Muscle layer of colon (tissue), 2 donors: ENCODE data around the gene ZDHHC8.

ENCODE experiments used
- H3K27ac ChIP-seq: one replicate; pipeline ENCODE4 v1.7.0; 2013; ENCODE audit warnings: low read depth, mild to moderate bottlenecking, low read length, moderate library complexity
- H3K27me3 ChIP-seq, 2 donors: one replicate each; pipeline ENCODE4 v1.7.0; 2013; ENCODE audit warnings: low read length in 2 of 2, mild to moderate bottlenecking in 2 of 2; ENCODE audit not compliant: insufficient read depth in 2 of 2, control insufficient read depth in 1 of 2
- H3K36me3 ChIP-seq: one replicate; pipeline ENCODE4 v1.7.0; 2013; ENCODE audit warnings: mild to moderate bottlenecking, low read length; ENCODE audit not compliant: insufficient read depth
- H3K4me1 ChIP-seq: one replicate; pipeline ENCODE4 v1.7.0; 2013; ENCODE audit warnings: mild to moderate bottlenecking, low read length; ENCODE audit not compliant: insufficient read depth
- H3K4me3 ChIP-seq, 2 donors: one replicate each; pipeline ENCODE4 v1.7.0; 2013; ENCODE audit warnings: low read length in 2 of 2, low read depth in 1 of 2, mild to moderate bottlenecking in 1 of 2, moderate library complexity in 1 of 2
- H3K9ac ChIP-seq: one replicate; pipeline ENCODE4 v1.7.0; 2013; ENCODE audit warnings: low read length
- H3K9me3 ChIP-seq: one replicate; pipeline ENCODE4 v1.7.0; 2013; ENCODE audit warnings: mild to moderate bottlenecking, low read length
- donor health status: abdominal sarcoma.
- donor health status: Adenocarcinoma of cecum.

ZDHHC8 gene

DNA sequence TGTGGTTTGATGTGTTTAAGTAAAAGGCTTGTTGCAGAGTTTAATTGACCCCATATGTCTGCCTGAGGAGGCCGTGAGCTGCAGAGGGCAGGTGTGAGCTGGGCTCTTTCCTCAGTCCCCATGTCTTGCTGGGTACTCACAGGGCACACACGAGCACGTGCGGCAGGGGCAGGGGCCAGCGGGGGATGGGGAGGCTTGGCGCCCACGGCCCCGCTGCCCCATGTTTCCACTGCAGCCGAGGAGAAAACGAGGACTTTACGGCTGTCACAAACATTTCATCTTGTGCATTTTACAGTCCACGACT lies 43.9 kb downstream of the ZDHHC8 start:
- Histone ChIP-seq H3K9ac (no peak overlapping the region), H3K36me3 (no peaks in the 10 kb centered on the region), H3K4me3 (no peak overlapping the region), H3K27ac (no peak overlapping the region), H3K4me1 (no peaks in the 10 kb centered on the region), H3K9me3 (no peaks in the 10 kb centered on the region), H3K27me3 (no peaks in the 10 kb centered on the region)

DNA sequence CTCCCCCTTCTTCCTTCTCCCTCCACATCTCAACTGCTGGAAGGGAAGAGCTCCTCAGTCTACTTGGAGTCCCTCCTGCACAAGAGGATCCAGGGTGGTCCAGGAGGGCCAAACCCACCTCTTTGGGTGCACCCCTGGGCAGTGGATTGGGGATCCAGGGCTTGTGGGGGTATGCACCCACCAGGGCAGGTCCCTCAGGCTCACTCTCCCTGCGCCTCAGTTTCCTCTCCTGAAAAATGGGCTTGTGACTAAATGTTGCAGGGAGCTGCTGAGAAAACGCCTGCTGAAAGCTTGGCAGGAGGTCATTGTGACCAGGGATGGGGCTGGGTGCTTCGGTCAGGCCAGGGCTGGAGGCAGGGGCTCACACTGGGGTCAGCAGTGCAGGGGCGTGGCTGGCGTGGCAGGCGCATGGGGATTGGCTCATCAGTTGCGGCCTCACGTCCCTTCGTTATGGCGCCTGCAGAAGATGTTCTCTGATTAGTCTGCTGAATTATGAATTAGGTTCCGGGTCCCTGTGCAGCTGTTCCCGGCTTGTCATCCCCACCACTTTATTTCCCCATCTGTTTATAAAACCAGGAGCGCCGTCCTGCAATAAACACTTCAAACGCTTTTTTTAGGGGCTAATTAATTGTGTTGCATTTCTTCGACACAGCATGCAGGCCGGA lies 44.9 kb downstream of the ZDHHC8 start:
- H3K27me3 ChIP-seq, result no peaks in the 10 kb centered on the region
- no peak overlapping the region for H3K27ac ChIP-seq
- no peak overlapping the region for H3K4me3 ChIP-seq
- H3K36me3 ChIP-seq, result no peaks in the 10 kb centered on the region
- no peaks in the 10 kb centered on the region for H3K4me1 ChIP-seq
- no peaks in the 10 kb centered on the region for H3K9me3 ChIP-seq
- H3K9ac ChIP-seq, result no peak overlapping the region

DNA sequence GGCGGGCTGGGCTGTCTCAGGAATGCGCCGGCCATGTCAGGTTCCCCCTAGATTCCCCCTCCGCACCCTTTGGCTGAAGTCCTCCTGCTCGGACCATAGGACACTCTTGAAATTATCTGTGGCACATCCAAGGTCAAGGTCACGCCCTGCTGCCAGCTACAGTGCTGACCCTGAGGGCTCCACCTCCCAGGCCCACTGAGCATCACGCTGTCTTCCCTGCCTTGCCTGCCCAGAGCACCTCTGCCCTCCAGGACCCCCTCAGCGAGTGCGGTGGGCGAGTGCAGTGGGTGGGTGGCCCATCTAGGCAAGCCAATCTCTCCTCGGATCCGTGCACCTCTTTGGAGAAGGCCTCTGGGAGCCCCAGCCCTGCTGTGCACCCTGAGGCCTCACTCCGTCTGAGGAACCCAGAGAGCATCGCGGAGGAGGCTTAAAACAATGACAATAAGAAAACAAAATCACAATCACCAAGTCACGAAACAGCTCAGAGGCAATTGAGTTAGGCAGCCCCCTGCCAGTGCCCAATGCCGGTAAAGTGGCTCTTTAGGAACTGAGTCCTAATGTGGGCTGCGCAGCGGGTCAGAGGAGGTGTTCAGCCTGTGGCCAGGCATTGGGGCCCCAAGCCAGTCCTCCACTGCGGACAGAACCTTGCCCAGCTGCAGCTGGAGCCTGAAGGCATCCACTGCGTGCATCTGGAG lies 45.8 kb downstream of the ZDHHC8 start:
- no peak overlapping the region for H3K27ac ChIP-seq
- H3K4me1 ChIP-seq, result no peaks in the 10 kb centered on the region
- H3K4me3 ChIP-seq, result no peak overlapping the region
- H3K27me3 ChIP-seq, result no peaks in the 10 kb centered on the region
- no peaks in the 10 kb centered on the region for H3K36me3 ChIP-seq
- H3K9ac ChIP-seq, result no peak overlapping the region
- H3K9me3 ChIP-seq, result no peaks in the 10 kb centered on the region

DNA sequence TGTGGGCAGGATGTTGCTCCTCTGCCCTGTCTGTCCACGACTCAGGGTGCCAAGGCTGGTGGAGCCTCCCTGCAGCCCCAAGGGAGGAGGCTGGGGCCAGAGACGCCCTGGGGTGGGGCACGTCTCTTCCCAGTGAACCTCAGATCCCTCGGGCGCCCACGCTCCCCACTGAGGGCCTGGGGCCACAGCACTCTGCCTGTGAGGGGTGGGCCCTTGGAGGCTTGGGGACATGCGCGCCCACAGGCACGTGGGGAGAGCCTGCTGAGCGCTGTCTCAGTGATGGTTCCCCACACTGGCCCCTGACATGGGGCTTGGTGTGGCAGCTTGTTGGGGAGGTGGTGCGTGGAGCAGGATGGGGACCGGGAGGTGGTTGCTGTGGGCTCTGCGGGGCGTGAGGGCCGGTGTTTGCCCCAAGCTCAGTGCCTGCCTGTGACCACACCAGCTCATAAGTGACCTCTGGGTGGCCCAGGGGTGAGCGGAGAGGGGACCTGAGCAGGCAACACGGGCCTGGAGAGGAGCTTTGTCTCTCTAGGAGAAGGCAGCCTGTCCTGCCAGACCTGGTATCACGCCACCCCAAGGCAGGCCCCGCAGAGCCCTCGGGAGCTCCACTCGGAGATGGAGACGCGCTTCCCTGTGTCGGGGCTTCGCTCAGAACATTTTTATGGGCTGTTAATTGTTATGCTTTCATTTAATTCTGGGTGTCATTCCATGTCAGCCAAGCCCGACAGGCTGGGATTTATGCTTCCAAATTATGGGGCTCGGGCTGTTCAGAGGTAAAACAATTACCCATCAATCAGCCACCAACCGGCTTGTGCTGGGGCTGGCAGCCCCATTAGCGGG lies 46.7 kb downstream of the ZDHHC8 start:
- Histone ChIP-seq H3K4me1 (no peaks in the 10 kb centered on the region), H3K27ac (no peak overlapping the region), H3K9me3 (no peaks in the 10 kb centered on the region)

DNA sequence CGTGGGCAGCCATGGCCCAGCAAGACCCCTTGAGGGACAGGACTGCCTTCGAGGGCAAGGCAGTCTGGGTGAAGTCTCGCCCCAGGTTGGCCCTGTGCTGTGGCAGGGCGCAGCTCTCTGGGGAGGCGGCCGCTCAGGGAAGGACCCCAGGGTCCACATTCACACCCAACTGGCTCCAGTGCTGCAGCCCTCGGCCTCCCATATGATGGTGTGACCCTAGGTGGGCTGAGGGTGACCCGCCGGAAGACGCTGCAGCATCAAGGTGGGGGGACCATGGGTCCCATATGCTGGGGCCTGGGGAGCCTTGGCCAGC lies 47.3 kb downstream of the ZDHHC8 start:
- Histone ChIP-seq H3K36me3 (no peaks in the 10 kb centered on the region), H3K27ac (no peak overlapping the region), H3K4me3 (no peak overlapping the region), H3K9me3 (no peaks in the 10 kb centered on the region), H3K4me1 (no peaks in the 10 kb centered on the region), H3K9ac (no peak overlapping the region), H3K27me3 (no peaks in the 10 kb centered on the region)

More for the DNA sequence above, 46.7 kb downstream of the ZDHHC8 start:
- Histone ChIP-seq H3K4me3 (no peak overlapping the region), H3K36me3 (no peaks in the 10 kb centered on the region), H3K9ac (no peak overlapping the region), H3K27me3 (no peaks in the 10 kb centered on the region)

DNA sequence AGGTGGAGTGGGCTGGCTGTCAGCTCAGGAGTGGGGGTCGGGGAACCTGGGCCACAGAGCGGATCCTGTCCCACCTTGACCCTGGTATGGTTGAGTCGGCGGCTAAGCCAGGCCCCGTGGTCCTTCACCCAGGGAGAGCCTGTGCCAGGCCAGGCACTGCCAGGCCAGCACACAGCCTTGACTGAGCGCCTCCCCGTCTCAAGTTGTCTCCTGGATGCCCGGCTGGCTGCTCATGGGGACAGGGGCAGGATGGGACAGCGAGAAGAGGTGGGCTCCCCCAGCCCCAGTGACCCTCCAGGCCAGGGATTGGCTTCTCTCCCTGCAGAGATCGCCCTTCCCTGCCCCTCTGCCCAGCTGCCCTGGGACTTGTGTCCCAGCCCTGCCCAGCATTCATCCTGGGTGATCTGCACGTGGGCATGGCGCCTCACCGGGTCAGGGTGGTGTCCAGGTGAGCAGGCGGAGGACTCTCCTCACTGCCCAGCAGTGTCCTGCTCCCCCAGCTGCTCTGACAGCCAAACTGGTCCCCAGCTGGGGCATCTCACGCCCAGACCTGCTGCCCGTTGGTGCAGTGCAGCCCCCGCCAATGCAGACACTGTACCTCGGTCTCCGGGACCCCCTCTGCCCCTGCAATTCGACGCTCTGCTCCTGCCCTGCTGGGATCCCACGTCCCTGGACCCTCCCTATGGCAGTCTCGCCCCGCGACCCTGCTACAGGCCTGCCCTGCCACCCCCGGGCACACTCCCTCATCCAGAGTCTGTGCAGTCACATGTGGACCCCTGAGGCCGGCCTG lies 48.0 kb downstream of the ZDHHC8 start:
- no peak overlapping the region for H3K27ac ChIP-seq
- no peaks in the 10 kb centered on the region for H3K9me3 ChIP-seq
- H3K36me3 ChIP-seq, result no peaks in the 10 kb centered on the region
- no peaks in the 10 kb centered on the region for H3K4me1 ChIP-seq
- no peak overlapping the region for H3K4me3 ChIP-seq
- no peak overlapping the region for H3K9ac ChIP-seq
- no peaks in the 10 kb centered on the region for H3K27me3 ChIP-seq

DNA sequence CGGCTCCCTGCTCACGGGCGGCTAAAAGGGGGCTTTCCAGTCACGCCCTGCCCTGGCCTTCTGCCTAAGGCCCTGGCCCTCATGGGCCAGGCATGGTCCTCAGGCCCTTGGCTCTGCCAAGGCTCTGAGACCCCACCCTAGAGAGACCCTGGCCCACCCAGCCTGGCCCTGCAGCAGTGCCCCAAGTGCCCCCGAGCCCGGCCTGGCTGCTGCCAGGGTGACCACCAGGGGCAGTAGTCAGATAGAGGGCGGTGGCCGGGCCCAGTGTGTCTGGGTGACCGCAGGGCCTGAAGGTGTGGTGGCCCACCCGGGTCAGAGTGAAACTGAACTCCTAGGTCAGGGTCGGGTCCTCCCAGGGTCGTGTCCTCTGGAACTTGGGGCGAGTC lies 48.6 kb downstream of the ZDHHC8 start:
- H3K4me3 ChIP-seq, result no peak overlapping the region
- no peak overlapping the region for H3K27ac ChIP-seq
- no peaks in the 10 kb centered on the region for H3K9me3 ChIP-seq
- H3K36me3 ChIP-seq, result no peaks in the 10 kb centered on the region
- H3K9ac ChIP-seq, result no peak overlapping the region
- H3K4me1 ChIP-seq, result no peaks in the 10 kb centered on the region
- H3K27me3 ChIP-seq, result peaks cover 0 to under 1% of the 10 kb centered on the region in 2 donors

DNA sequence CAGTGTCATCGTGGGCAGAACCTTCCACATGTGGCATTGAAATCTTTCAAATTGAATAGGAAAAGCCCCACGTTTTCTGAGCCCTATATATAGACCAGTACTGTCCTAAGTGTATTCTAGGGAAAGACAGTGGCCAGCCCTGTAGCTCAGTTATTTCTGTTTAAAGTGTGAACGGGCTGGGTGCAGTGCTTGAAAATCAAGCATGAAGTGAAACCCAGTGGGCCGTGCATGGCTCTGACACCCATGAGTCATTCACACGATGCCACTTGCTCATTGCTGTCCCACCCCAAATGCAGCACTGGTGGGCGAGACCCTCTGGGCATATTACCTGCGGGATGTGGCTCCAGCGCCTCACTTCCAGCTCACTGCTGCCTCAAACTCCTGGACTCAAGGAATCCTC lies 49.0 kb downstream of the ZDHHC8 start:
- Histone ChIP-seq H3K9me3 (no peaks in the 10 kb centered on the region), H3K9ac (no peak overlapping the region), H3K36me3 (no peaks in the 10 kb centered on the region), H3K27me3 (peaks cover 0 to 4% of the 10 kb centered on the region in 2 donors), H3K27ac (no peak overlapping the region), H3K4me1 (no peaks in the 10 kb centered on the region), H3K4me3 (no peak overlapping the region)

DNA sequence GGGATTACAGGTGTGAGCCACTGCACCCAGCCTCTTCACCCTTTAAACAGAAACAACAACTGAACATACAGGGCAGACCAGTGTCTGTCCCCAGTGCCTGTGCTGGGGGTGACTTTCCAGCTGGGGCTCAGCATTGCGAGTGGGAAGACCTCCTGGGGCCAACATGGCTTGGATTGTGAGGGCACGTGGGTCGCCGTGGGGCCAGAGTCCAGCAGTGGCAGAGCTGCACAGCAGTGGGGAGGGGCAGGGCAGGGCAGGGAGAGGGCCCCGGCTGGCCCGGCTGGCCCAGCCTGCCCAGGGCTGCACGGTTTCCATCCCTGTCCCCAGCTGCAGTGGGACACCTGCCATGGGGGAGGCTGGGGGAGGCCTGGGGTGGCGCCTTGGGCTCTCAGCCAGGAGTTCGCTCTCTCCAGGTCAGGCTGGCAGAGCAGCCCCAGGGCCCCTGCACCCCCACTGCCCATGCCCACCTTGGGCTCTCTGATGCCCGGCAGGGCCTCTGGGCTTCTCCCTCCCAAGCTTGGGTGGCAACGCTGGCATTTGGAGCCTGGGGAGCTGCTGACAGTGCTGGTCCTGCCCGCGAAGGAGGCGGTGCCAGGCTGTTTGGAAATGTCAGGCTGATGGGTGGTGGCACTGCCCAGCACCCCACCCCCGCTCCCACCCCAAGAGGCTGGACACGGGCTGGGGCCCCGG lies 49.7 kb downstream of the ZDHHC8 start:
- H3K27ac ChIP-seq, result no peak overlapping the region
- no peaks in the 10 kb centered on the region for H3K9me3 ChIP-seq
- H3K4me3 ChIP-seq, result no peak overlapping the region
- no peaks in the 10 kb centered on the region for H3K36me3 ChIP-seq
- H3K27me3 ChIP-seq, result peaks cover 0 to 5% of the 10 kb centered on the region in 2 donors
- H3K4me1 ChIP-seq, result no peaks in the 10 kb centered on the region
- no peak overlapping the region for H3K9ac ChIP-seq

DNA sequence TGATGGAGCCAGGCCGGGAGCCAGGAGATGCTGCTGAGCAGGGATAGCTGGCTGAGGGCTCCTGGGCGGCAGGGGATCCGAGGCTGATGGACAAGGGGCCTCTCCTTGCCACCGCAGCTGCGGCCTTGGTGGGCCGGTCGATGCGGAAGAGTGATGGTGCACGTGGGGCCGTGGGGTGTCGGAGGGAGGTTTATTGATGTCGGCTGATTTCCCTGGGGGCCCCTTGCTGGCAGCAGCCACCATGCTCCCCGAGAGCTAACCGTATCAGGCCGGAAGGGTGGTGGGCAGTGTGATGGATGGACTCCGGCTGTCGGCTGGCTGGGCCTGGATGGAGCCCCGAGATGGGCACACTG lies 50.3 kb downstream of the ZDHHC8 start:
- Histone ChIP-seq H3K4me3 (no peak overlapping the region), H3K27ac (no peak overlapping the region), H3K9me3 (no peaks in the 10 kb centered on the region), H3K9ac (no peak overlapping the region), H3K4me1 (no peaks in the 10 kb centered on the region), H3K36me3 (no peaks in the 10 kb centered on the region), H3K27me3 (peaks cover 0 to 5% of the 10 kb centered on the region in 2 donors)

DNA sequence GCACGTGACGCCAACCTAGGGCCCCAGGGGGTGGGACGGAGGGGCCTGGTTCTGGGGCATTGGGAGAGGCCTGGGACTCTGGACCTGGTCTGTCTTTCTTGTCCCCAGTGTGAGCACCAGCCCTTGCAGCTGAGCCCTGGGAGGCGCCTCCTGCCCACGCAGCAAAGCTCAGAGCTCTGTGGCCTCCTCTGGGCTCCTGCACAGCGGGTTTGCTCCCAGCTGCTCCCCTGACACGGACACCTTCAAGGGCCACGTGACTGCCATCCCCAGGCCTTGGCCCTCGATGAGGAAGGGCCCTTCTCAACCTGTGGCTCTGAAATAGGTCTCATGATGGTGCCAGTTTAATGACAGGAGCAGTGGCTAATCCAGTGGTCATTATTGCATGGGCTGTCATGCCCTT lies 50.8 kb downstream of the ZDHHC8 start:
- H3K27me3 ChIP-seq, result peaks cover 0 to 5% of the 10 kb centered on the region in 2 donors
- no peak overlapping the region for H3K9ac ChIP-seq
- H3K36me3 ChIP-seq, result no peaks in the 10 kb centered on the region
- no peaks in the 10 kb centered on the region for H3K4me1 ChIP-seq
- H3K27ac ChIP-seq, result no peak overlapping the region
- no peak overlapping the region for H3K4me3 ChIP-seq
- no peaks in the 10 kb centered on the region for H3K9me3 ChIP-seq
